Activated T-cell treated with anti-CD3 and anti-CD28 coated beads, Interleukin-2, amount 50 U/mL, for 72 hours (primary cell): ENCODE results near the gene WWOX. TPM values are rescaled to one million over a fixed set of nuclear protein-coding genes. Genes with fewer than 3 reads are reported as not detected.

Experiments used
- ATAC-seq, 2 donors: fragments of 150-1000 bp; cut with Tn5 transposase; replicated peaks in 1 of 2; 2 replicates each; pipeline ENCODE4 v1.10.0; 2021; ENCODE audit warnings: moderate library complexity in 2 of 2, mild to moderate bottlenecking in 1 of 2
- DNase-seq, 2 donors: peaks; one replicate each; pipeline ENCODE4 v3.0.0; 2021 to 2022; ENCODE audit warnings: mixed read lengths in 1 of 2
- H3K27ac Mint-ChIP-seq: one replicate; pipeline ENCODE4 v1.8.0; 2022; ENCODE audit warnings: mild to moderate bottlenecking, moderate library complexity, mixed read lengths
- H3K27me3 Mint-ChIP-seq: one replicate; pipeline ENCODE4 v1.8.0; 2022; ENCODE audit warnings: low read depth, mixed read lengths
- H3K36me3 Mint-ChIP-seq, 2 donors: one replicate each; pipeline ENCODE4 v1.8.0; 2022; ENCODE audit warnings: mixed read lengths in 2 of 2, mild to moderate bottlenecking in 1 of 2; ENCODE audit not compliant: insufficient read depth in 2 of 2
- H3K4me1 Mint-ChIP-seq: one replicate; pipeline ENCODE4 v1.8.0; 2022; ENCODE audit warnings: low read depth, mixed read lengths
- H3K4me3 Mint-ChIP-seq, 2 donors: one replicate each; pipeline ENCODE4 v1.8.0; 2022; ENCODE audit warnings: mild to moderate bottlenecking in 2 of 2, mixed read lengths in 2 of 2, moderate library complexity in 2 of 2
- H3K9me3 Mint-ChIP-seq, 2 donors: one replicate each; pipeline ENCODE4 v1.8.0; 2022; ENCODE audit warnings: mixed read lengths in 2 of 2
- total RNA-seq, 2 donors: library from RNA; stranded (reverse); gene quantifications; one replicate each; pipeline ENCODE4 v1.2.3, GENCODE V29; 2022

The WWOX gene
- total RNA-seq, 2 donors from 2014 or later = 21.2 to 21.5 TPM

DNA sequence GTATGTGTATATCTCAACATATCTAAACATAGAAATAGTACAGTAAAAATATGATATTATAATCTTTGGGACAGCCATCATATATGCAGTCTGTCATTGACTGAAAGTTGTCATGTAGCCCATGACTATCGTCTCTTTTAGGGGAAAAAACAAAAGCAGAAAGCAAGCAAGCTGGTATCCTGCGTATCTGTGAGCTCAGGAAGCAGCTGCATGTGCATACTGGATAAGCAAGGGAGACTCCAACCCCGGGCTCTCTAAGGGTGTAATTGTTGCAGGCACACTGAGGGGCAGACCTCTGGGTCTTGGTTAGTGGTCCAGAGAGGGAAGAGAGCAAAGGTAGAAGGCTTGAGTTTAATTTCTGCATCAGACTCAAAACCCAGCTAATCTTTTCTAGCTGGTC lies 920.0 kb downstream of the WWOX start:
- Mint-ChIP-seq H3K27ac (no peak overlapping the region), H3K36me3 (no peaks in the 10 kb centered on the region), H3K4me3 (no peak overlapping the region)

DNA sequence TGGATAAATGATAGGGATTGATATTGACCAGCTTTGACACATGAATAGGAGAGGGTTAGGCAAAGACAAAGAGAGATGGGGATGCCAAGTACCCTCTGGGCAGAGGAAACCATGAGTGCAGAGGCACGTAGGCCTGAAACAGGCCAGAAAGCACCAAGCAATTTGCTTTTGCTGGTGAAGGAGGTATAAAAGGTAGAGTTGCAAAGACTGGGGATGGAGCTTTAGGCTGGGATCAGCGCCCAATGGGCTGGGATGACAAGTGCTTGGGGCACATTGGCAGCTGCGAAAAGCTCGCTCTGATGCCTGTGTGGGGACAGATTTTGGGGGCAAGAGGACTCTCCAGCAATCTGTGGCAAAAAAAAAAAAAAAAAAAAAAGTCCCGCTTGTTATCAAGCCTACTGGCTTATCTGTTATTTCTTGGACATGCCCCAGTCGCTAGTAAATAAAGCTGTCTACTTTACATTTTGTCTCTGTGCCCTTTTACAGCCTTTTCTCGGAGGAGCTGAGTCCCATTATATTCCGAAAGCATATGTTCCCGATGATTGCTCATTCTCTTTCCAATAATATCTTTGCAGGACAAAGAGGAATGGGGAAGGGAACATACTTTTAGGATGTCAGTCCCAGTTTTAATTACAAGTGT lies 922.7 kb downstream of the WWOX start:
- no peaks in the 10 kb centered on the region for H3K36me3 Mint-ChIP-seq
- peaks cover 1% of the 10 kb centered on the region for H3K4me1 Mint-ChIP-seq
- H3K4me3 Mint-ChIP-seq = no peak overlapping the region
- no peak for DNase-seq
- no peaks in the 10 kb centered on the region for H3K9me3 Mint-ChIP-seq
- ATAC-seq = no peak
- H3K27me3 Mint-ChIP-seq = no peaks in the 10 kb centered on the region
- no peak overlapping the region for H3K27ac Mint-ChIP-seq

More for the DNA sequence above, 920.0 kb downstream of the WWOX start:
- DNase-seq (no peak), ATAC-seq (no peak)
- Mint-ChIP-seq H3K27me3 (no peaks in the 10 kb centered on the region), H3K9me3 (no peaks in the 10 kb centered on the region), H3K4me1 (no peaks in the 10 kb centered on the region)

GRCh38 chr16:79026117-79026516 lies 926.7 kb downstream of the WWOX start:
- DNase-seq (no peak), ATAC-seq (no peak)
- Mint-ChIP-seq H3K9me3 (no peaks in the 10 kb centered on the region), H3K36me3 (no peaks in the 10 kb centered on the region), H3K4me1 (peaks cover 12% of the 10 kb centered on the region), H3K4me3 (no peak overlapping the region), H3K27ac (peak overlapping the region; percentile 31), H3K27me3 (no peaks in the 10 kb centered on the region)

DNA sequence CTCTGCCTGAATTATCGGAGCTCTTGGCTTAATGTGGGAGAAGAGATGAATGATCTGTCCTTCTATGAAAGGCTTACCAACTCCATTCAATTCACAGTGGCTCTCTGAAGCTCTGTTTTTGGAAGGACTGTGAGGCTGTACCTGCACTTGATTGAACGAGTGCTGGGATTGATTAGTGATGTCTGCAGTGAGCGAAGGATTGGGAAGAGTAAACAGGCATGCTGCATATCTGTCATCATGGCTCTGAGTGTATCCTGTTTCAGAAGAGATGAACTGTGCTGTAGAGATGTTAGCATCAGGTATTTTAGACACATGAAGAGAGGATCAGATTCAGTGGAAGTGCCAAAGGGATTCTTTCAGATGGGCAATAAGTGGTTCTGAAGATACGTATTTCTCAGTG lies 937.1 kb downstream of the WWOX start:
- no peaks in the 10 kb centered on the region for H3K27me3 Mint-ChIP-seq
- ATAC-seq (no peak), DNase-seq (no peak)
- no peaks in the 10 kb centered on the region for H3K4me1 Mint-ChIP-seq
- peaks cover 5 to 6% of the 10 kb centered on the region in 2 donors for H3K9me3 Mint-ChIP-seq
- H3K36me3 Mint-ChIP-seq = peaks cover 5 to 6% of the 10 kb centered on the region in 2 donors
- H3K27ac Mint-ChIP-seq = no peak overlapping the region
- H3K4me3 Mint-ChIP-seq = no peak overlapping the region

DNA sequence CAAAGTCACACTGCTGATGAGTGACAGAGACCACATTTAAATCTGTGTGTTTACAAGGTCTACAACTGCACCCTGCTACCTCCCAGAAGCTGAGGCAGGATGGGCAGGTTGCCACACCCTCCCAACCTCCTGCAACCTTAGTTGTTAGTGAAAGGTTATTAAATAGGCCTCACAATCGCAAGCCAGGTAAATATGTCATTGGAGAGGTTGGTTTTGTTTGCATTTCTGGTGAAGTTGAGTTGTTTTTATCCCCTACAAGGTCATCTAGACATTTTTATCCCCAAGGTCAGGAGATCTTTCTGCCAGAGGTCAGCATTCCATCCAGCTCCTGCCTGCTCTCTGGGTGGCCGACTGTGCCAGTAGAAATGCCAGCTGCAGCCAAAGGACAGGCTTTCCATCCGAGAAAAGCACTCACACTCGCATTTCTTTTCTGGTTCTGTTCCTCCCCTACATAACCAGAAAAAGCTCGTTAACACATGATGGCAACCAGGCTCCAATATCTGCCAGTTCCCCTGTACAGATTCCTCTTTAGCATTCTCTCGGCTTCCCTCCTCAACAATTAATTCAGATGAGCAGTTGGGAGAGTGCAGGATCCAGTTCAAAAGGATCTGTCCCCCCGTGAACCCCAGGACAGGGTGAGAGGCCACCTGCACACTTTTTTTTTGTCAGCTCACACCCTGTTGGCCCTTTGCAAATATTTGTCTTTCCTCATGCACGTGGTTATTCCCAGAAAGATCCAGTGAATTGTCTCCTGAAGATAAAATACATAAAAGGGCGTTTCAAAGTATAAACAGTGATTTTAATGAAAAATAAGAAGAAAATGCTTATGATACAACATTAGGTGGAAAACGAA lies 938.3 kb downstream of the WWOX start:
- DNase-seq (no peak), ATAC-seq (no peak)
- H3K27ac Mint-ChIP-seq = no peak overlapping the region
- H3K36me3 Mint-ChIP-seq = peaks cover 5 to 6% of the 10 kb centered on the region in 2 donors
- H3K4me1 Mint-ChIP-seq = peaks cover 6% of the 10 kb centered on the region
- H3K9me3 Mint-ChIP-seq = peaks cover 5 to 6% of the 10 kb centered on the region in 2 donors
- no peak overlapping the region for H3K4me3 Mint-ChIP-seq
- no peaks in the 10 kb centered on the region for H3K27me3 Mint-ChIP-seq

DNA sequence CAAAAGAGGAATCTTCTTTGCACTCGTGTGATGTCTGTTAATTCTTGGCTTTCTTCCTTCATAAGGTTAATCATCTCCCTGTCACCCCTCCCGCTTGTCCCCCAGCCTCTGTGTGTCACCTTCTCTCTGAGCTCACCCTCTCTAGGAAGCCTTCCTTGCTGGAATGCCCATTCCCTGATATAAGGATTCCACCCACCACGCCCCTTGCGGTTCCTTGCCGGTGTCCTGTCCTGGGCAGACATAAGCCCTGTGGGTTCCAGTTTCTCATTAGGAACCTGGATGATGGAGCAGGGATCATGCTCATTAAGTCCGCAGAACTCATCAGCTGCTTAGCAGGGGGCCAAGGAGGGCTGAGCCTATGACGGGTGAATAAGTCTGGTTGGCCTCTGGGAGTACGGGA lies 941.8 kb downstream of the WWOX start:
- Mint-ChIP-seq H3K27me3 (no peaks in the 10 kb centered on the region), H3K27ac (no peak overlapping the region), H3K4me3 (no peak overlapping the region)

GRCh38 chr16:79042141-79042540 lies 942.7 kb downstream of the WWOX start:
- Mint-ChIP-seq H3K27ac (peak overlapping the region; percentile 93), H3K4me1 (peaks cover 43% of the 10 kb centered on the region), H3K36me3 (peaks cover 0 to 3% of the 10 kb centered on the region in 2 donors), H3K27me3 (no peaks in the 10 kb centered on the region), H3K4me3 (no peak overlapping the region), H3K9me3 (peaks cover 0 to 1% of the 10 kb centered on the region in 2 donors)
- ATAC-seq = no peak
- DNase-seq = no peak

More for the DNA sequence above, 941.8 kb downstream of the WWOX start:
- Mint-ChIP-seq H3K36me3 (peaks cover under 1 to 3% of the 10 kb centered on the region in 2 donors), H3K9me3 (peaks cover 0 to 5% of the 10 kb centered on the region in 2 donors), H3K4me1 (peaks cover 35% of the 10 kb centered on the region)
- DNase-seq (no peak), ATAC-seq (no peak)

DNA sequence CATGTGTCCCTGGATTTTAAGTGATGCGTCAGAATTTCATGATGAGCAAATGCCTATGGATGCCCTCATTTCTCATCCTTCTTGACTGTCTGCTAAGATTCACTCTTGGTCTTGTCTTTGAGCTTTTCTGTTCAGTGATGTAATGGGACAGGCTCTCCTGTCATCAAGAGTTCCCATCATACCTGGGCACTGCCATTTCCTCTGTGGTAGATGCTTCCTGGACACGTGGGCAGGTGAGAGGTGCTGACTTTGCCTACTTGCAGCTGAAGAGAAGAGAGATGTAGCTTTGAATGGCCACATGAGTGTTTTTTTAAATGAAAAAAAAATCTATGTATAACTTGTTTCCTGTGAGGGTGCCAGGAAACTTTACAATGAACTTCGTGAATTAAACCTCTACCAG lies 943.4 kb downstream of the WWOX start:
- ATAC-seq = peak; percentile 47 to 90
- no peaks in the 10 kb centered on the region for H3K27me3 Mint-ChIP-seq
- peaks cover 0 to 3% of the 10 kb centered on the region in 2 donors for H3K36me3 Mint-ChIP-seq
- peaks cover 43% of the 10 kb centered on the region for H3K4me1 Mint-ChIP-seq
- H3K27ac Mint-ChIP-seq = peak overlapping the region; percentile 93
- H3K9me3 Mint-ChIP-seq = peaks cover 0 to 1% of the 10 kb centered on the region in 2 donors
- peak; percentile 16 to 46 for DNase-seq
- H3K4me3 Mint-ChIP-seq = peak overlapping the region; percentile 15 to 60

DNA sequence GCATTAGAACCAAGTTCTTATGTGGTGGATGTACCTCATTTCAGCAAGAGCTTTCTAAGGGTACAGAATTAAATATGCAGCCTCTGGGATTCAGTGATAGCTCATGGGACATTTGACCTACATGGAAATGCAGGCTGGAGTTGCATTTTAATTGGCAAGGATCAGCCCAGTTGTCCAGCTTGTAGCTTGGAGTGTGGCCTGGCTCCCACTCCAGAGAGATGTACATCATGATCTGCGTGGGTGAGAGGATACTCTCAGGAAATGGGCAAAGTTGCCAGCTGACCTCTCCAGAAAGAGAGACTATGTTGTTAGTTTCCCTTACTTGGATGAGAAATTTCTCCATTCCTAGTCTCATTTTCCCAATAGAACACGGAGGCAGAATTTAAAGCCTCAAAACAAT lies 945.7 kb downstream of the WWOX start:
- no peak for DNase-seq
- Mint-ChIP-seq H3K36me3 (peaks cover 0 to 3% of the 10 kb centered on the region in 2 donors), H3K27ac (no peak overlapping the region), H3K4me3 (no peak overlapping the region), H3K4me1 (peaks cover 43% of the 10 kb centered on the region), H3K9me3 (peaks cover 0 to 1% of the 10 kb centered on the region in 2 donors), H3K27me3 (no peaks in the 10 kb centered on the region)
- ATAC-seq = no peak

- no peak overlapping the region for H3K4me3 Mint-ChIP-seq
- H3K9me3 Mint-ChIP-seq = peaks cover 0 to 4% of the 10 kb centered on the region in 2 donors
- ATAC-seq = peak in 1 of 2 donors; percentile 50
- DNase-seq = peak in 1 of 2 donors; percentile 27
- peaks cover 2 to 4% of the 10 kb centered on the region in 2 donors for H3K36me3 Mint-ChIP-seq
- H3K27me3 Mint-ChIP-seq = no peaks in the 10 kb centered on the region
- H3K27ac Mint-ChIP-seq = peak overlapping the region; percentile 25
- H3K4me1 Mint-ChIP-seq = peaks cover 41% of the 10 kb centered on the region
Measured at GRCh38 chr16:79047337-79047736, 947.9 kb downstream of the WWOX start.

DNA sequence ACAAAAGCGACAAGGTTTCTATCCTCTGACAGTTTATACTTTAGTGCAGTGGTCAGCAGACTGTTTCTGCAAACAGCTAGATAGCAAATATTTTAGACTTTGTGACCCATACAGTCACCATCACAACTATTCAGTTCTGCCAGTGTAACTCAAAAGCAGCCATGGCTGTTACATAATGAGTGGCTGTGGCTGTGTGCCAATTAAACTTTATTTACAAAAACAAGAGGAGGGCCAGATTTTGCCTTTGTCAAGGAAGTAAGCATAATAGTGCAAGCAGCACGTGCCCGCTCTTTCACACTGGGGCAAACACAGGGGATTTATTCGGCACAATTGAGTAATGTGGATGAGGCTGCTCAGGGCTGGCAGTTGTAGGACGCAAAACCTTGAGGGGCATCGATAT lies 949.6 kb downstream of the WWOX start:
- DNase-seq (no peak), ATAC-seq (no peak)
- Mint-ChIP-seq H3K27ac (no peak overlapping the region), H3K4me3 (no peak overlapping the region), H3K9me3 (peaks cover 0 to 6% of the 10 kb centered on the region in 2 donors), H3K27me3 (no peaks in the 10 kb centered on the region), H3K36me3 (peaks cover 1 to 2% of the 10 kb centered on the region in 2 donors), H3K4me1 (peaks cover 24% of the 10 kb centered on the region)

DNA sequence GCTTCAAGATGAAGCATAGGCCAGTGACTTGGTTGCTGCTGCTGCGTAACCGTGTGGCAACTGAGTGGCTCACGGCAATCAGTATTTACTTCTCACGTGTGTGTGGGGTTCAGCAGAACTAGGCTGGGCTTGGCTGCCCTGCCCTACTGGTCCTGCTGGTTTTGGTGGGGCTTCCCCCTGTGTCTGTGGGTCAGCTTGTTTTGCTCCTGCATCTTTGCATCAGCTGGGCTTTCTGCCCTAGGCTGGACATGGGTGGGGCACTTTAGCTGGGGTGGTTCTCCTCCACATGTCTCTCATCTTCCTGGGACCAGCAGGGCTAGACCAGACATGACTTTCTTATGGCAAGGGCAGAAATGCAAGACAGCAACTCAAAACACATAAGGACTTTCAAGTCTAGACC lies 950.6 kb downstream of the WWOX start:
- peaks cover 0 to 6% of the 10 kb centered on the region in 2 donors for H3K9me3 Mint-ChIP-seq
- no peaks in the 10 kb centered on the region for H3K27me3 Mint-ChIP-seq
- DNase-seq = no peak
- peaks cover 1 to 3% of the 10 kb centered on the region in 2 donors for H3K36me3 Mint-ChIP-seq
- H3K4me1 Mint-ChIP-seq = peaks cover 14% of the 10 kb centered on the region
- no peak overlapping the region for H3K4me3 Mint-ChIP-seq
- no peak for ATAC-seq
- no peak overlapping the region for H3K27ac Mint-ChIP-seq

GRCh38 chr16:79051313-79051712 lies 951.9 kb downstream of the WWOX start:
- Mint-ChIP-seq H3K36me3 (peaks cover 1 to 3% of the 10 kb centered on the region in 2 donors), H3K4me1 (peaks cover 7% of the 10 kb centered on the region), H3K27ac (no peak overlapping the region), H3K27me3 (no peaks in the 10 kb centered on the region), H3K4me3 (no peak overlapping the region), H3K9me3 (peaks cover 0 to 4% of the 10 kb centered on the region in 2 donors)
- ATAC-seq = no peak
- no peak for DNase-seq
